Neural progenitor cell (in vitro differentiated cells): ENCODE data around the gene CRMP1. TPM values are rescaled to one million over a fixed set of nuclear protein-coding genes. Genes with fewer than 3 reads are reported as not detected.

Experiments used
- DNase-seq: peaks from one replicate; pipeline ENCODE4 v3.0.0-alpha.2; 2016; ENCODE audit warnings: low spot score
- H2AFZ ChIP-seq: fragments of 200-600 bp; sonication (generic); replicated peaks from 2 replicates; pipeline ENCODE4 v1.6.1; 2016; ENCODE audit warnings: antibody characterized with exemption
- H3F3A ChIP-seq: fragments of 200-600 bp; sonication (generic); 2 replicates; pipeline ENCODE4 v1.6.1; 2016; ENCODE audit warnings: antibody characterized with exemption, low read depth
- H3K27ac ChIP-seq: fragments of 200-600 bp; sonication (generic); 2 replicates; pipeline ENCODE4 v1.5.1; 2016; ENCODE audit warnings: mild to moderate bottlenecking
- H3K27me3 ChIP-seq: fragments of 200-600 bp; sonication (generic); 2 replicates; pipeline ENCODE4 v1.6.1; 2016; ENCODE audit warnings: mild to moderate bottlenecking, moderate library complexity
- H3K36me3 ChIP-seq: fragments of 200-600 bp; sonication (generic); 2 replicates; pipeline ENCODE4 v1.5.1; 2016
- H3K4me1 ChIP-seq: fragments of 200-600 bp; sonication (generic); 2 replicates; pipeline ENCODE4 v1.6.1; 2016; ENCODE audit warnings: mixed run types
- H3K4me2 ChIP-seq: fragments of 200-600 bp; sonication (generic); 2 replicates; pipeline ENCODE4 v1.6.1; 2016
- H3K4me3 ChIP-seq: fragments of 200-600 bp; sonication (generic); 2 replicates; pipeline ENCODE4 v1.5.1; 2016
- H3K79me2 ChIP-seq: fragments of 200-600 bp; sonication (generic); 2 replicates; pipeline ENCODE4 v1.6.1; 2016; ENCODE audit warnings: low read depth
- H3K9ac ChIP-seq: fragments of 200-600 bp; sonication (generic); 2 replicates; pipeline ENCODE4 v1.6.1; 2016
- H3K9me3 ChIP-seq: fragments of 200-600 bp; sonication (generic); 2 replicates; pipeline ENCODE4 v1.5.1; 2016; ENCODE audit warnings: low read depth
- H4K20me1 ChIP-seq: fragments of 200-600 bp; sonication (generic); 2 replicates; pipeline ENCODE4 v1.6.1; 2016; ENCODE audit warnings: low read depth
- H3K27ac Mint-ChIP-seq: 3 replicates; pipeline ENCODE4 v1.8.0; 2021; ENCODE audit warnings: mixed read lengths
- H3K27me3 Mint-ChIP-seq: 2 replicates; pipeline ENCODE4 v1.8.0; 2022; ENCODE audit warnings: low read depth, mild to moderate bottlenecking, inconsistent platforms, moderate library complexity, mixed read lengths; ENCODE audit not compliant: insufficient read depth
- H3K36me3 Mint-ChIP-seq: 3 replicates; pipeline ENCODE4 v1.8.0; 2021; ENCODE audit warnings: mixed read lengths
- H3K4me1 Mint-ChIP-seq: 3 replicates; pipeline ENCODE4 v1.8.0; 2021; ENCODE audit warnings: mixed read lengths
- H3K4me3 Mint-ChIP-seq: 3 replicates; pipeline ENCODE4 v1.8.0; 2021; ENCODE audit warnings: mild to moderate bottlenecking, moderate library complexity, mixed read lengths
- H3K9me3 Mint-ChIP-seq: 3 replicates; pipeline ENCODE4 v1.8.0; 2020; ENCODE audit warnings: mixed read lengths
- EZH2 ChIP-seq: fragments of 200-600 bp; sonication (generic); IDR thresholded peaks from 2 replicates; pipeline ENCODE4 v1.6.1; 2017; ENCODE audit warnings: antibody characterized with exemption, mild to moderate bottlenecking, moderate library complexity
- EZH2phosphoT487 ChIP-seq: fragments of 200-600 bp; sonication (generic); IDR thresholded peaks from 2 replicates; pipeline ENCODE4 v1.6.1; 2017; ENCODE audit warnings: antibody characterized with exemption
- total RNA-seq: library from RNA; depleted of rRNA; stranded (reverse); fragments of >200 nt; gene quantifications from 2 replicates; pipeline ENCODE4 v1.2.3, GENCODE V29; 2015; ENCODE audit warnings: low replicate concordance
- TF ChIP-seq, protein P1 (sequence below): fragments of 200-600 bp; sonication (generic); IDR thresholded peaks from 2 replicates; pipeline ENCODE4 v1.5.1; 2017; ENCODE audit warnings: antibody characterized with exemption, mild to moderate bottlenecking

Gene CRMP1
- total RNA-seq, 1 donor from 2014 or later: 91.4 TPM

DNA sequence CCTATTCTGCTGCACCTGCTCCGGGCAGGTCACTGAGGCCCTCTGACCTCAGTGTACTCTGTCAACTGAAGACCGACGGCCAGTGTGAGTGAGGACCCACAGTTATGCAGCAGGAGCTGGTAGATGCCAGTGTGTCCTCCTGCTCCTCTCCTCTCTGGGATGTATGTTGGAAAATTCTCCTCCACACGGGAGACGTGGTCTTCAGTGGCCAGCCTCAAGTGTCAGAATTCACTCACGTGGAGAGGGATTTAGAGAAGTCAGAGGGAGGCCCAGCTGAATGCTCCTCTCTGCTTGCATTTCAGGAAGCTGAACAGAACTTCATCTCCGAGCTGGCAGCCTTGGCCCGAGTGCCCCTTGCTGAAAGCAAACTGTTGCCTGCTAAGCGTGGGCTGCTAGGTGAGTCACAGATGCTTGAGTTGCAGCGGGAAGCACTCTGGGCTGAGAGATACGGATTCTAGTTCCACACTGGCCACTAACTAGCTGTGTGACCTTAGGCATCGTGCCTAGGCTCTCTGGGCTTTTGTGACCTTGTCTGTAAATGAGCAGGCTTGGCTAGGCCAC lies 83.6 kb downstream of the CRMP1 start:
- H3K4me3 Mint-ChIP-seq: no peak overlapping the region
- H3K27ac Mint-ChIP-seq: no peak overlapping the region
- TF ChIP-seq, protein P1, sequence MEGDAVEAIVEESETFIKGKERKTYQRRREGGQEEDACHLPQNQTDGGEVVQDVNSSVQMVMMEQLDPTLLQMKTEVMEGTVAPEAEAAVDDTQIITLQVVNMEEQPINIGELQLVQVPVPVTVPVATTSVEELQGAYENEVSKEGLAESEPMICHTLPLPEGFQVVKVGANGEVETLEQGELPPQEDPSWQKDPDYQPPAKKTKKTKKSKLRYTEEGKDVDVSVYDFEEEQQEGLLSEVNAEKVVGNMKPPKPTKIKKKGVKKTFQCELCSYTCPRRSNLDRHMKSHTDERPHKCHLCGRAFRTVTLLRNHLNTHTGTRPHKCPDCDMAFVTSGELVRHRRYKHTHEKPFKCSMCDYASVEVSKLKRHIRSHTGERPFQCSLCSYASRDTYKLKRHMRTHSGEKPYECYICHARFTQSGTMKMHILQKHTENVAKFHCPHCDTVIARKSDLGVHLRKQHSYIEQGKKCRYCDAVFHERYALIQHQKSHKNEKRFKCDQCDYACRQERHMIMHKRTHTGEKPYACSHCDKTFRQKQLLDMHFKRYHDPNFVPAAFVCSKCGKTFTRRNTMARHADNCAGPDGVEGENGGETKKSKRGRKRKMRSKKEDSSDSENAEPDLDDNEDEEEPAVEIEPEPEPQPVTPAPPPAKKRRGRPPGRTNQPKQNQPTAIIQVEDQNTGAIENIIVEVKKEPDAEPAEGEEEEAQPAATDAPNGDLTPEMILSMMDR: no peak
- TF ChIP-seq EZH2phosphoT487 (no peak), EZH2 (no peak)

DNA sequence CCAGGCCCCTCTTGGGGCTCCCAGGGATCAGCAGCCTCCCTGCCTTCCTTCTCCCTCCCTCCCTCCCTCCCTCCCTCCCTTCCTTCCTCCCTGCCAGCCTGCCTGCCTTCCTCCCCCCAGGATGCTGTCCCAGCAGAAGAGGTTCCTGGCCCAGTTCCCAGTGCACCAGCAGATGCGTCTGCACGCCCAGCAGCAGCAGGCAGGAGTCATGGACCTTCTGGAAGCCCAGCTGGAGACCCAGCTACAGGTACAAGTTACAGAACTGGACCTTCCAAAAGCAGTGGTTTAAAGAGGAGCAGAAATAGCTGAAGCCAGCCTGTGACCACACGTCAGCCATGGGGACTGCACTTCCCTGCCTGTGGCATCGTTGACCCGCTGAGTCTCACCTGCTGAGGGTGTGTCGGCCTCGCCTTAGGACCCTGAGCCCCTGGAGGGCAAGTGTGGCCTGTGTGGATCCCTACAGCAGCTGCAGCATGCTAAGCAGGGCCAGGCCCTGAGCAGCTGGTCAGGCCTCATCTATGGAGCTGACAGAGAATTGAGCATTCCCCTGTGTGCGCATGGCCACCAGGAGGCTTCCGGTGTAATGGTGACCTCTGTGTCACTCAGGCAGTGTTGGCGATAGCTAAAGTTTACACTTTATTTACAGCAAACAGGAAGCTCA lies 84.7 kb downstream of the CRMP1 start:
- H3K4me2 ChIP-seq: no peak overlapping the region
- Mint-ChIP-seq H3K36me3 (peaks cover 20% of the 10 kb centered on the region), H3K4me3 (no peak overlapping the region), H3K27ac (no peak overlapping the region), H3K9me3 (no peaks in the 10 kb centered on the region), H3K4me1 (no peaks in the 10 kb centered on the region), H3K27me3 (peaks cover 2% of the 10 kb centered on the region)
- no peaks in the 10 kb centered on the region for H3K79me2 ChIP-seq
- no peak overlapping the region for H3K27ac ChIP-seq
- H3K4me1 ChIP-seq: no peaks in the 10 kb centered on the region
- no peaks in the 10 kb centered on the region for H3K9me3 ChIP-seq
- no peak overlapping the region for H2AFZ ChIP-seq
- H3K27me3 ChIP-seq: no peaks in the 10 kb centered on the region
- TF ChIP-seq, protein P1: no peak
- TF ChIP-seq EZH2: no peak
- no peak for TF ChIP-seq EZH2phosphoT487
- H3K9ac ChIP-seq: no peak overlapping the region
- H3K4me3 ChIP-seq: no peak overlapping the region
- no peaks in the 10 kb centered on the region for H3F3A ChIP-seq
- DNase-seq: no peak
- H3K36me3 ChIP-seq: no peaks in the 10 kb centered on the region
- no peaks in the 10 kb centered on the region for H4K20me1 ChIP-seq

More for the DNA sequence above, 83.6 kb downstream of the CRMP1 start:
- Histone ChIP-seq H3K79me2 (no peaks in the 10 kb centered on the region), H4K20me1 (no peaks in the 10 kb centered on the region), H3K27me3 (no peaks in the 10 kb centered on the region), H3K4me1 (no peaks in the 10 kb centered on the region), H3K4me2 (no peak overlapping the region), H3K27ac (no peak overlapping the region), H3K9ac (no peak overlapping the region), H3K36me3 (no peaks in the 10 kb centered on the region), H3K4me3 (no peak overlapping the region), H2AFZ (no peak overlapping the region), H3F3A (no peaks in the 10 kb centered on the region), H3K9me3 (no peaks in the 10 kb centered on the region)
- H3K27me3 Mint-ChIP-seq: peaks cover 2% of the 10 kb centered on the region
- no peak for DNase-seq
- no peaks in the 10 kb centered on the region for H3K4me1 Mint-ChIP-seq
- peaks cover 22% of the 10 kb centered on the region for H3K36me3 Mint-ChIP-seq
- no peaks in the 10 kb centered on the region for H3K9me3 Mint-ChIP-seq

DNA sequence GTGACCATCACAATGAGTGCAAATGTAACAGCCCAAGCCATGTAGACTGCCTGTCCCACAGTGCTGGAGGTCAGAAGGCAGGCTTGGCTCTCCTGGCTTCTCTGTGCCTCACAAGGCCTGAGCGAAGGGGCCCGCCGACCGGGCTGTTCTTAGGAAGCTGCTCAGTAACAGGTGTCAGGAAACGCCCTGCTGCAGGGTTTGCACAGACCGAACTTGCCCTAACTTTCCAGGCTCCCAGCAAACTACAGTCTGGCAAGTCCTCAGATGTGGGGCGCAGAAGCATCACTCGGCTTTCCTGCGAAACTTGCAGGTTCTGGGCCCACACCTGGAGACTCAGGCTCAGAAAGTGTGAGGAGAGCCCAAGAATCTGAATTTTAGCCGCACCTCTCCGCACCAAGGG lies 87.6 kb downstream of the CRMP1 start:
- Mint-ChIP-seq H3K27ac (no peak overlapping the region), H3K36me3 (peaks cover 20% of the 10 kb centered on the region)
- H3K4me2 ChIP-seq: no peak overlapping the region

More for the DNA sequence above, 87.6 kb downstream of the CRMP1 start:
- no peaks in the 10 kb centered on the region for H3K27me3 Mint-ChIP-seq
- no peak overlapping the region for H3K9ac ChIP-seq
- no peaks in the 10 kb centered on the region for H3K9me3 Mint-ChIP-seq
- no peaks in the 10 kb centered on the region for H3K4me1 Mint-ChIP-seq
- H3F3A ChIP-seq: no peaks in the 10 kb centered on the region
- no peak overlapping the region for H3K4me3 Mint-ChIP-seq
- H3K9me3 ChIP-seq: no peaks in the 10 kb centered on the region
- H3K27ac ChIP-seq: no peak overlapping the region
- no peaks in the 10 kb centered on the region for H3K4me1 ChIP-seq
- H4K20me1 ChIP-seq: no peaks in the 10 kb centered on the region
- no peak for DNase-seq
- H3K27me3 ChIP-seq: no peaks in the 10 kb centered on the region
- H3K36me3 ChIP-seq: no peaks in the 10 kb centered on the region
- no peak overlapping the region for H2AFZ ChIP-seq
- H3K4me3 ChIP-seq: no peak overlapping the region
- TF ChIP-seq EZH2 (no peak), EZH2phosphoT487 (no peak)
- TF ChIP-seq, protein P1: no peak
- H3K79me2 ChIP-seq: no peaks in the 10 kb centered on the region
